Coronary artery (tissue), 2 donors: ENCODE measurements around the gene UFSP1.
"Not testable (repeated sequence)": the region's sequence is repeated elsewhere in the genome, so short reads cannot be mapped to it uniquely, and the experiment has no call there.

Experiments used
- DNase-seq: peaks from one replicate; pipeline ENCODE4 v3.0.0-alpha.2; 2017; ENCODE audit warnings: low spot score
- H3K27ac ChIP-seq, 2 donors: fragments of 200-600 bp; sonication (generic); one replicate each; pipeline ENCODE4 v1.5.1; 2016 to 2019
- H3K4me3 ChIP-seq: fragments of 200-600 bp; sonication (generic); 2 replicates; pipeline ENCODE4 v1.5.1; 2016; ENCODE audit warnings: mild to moderate bottlenecking, moderate library complexity
- TF ChIP-seq, protein P1 (sequence below): fragments of 200-600 bp; sonication (generic); IDR thresholded peaks from one replicate; pipeline ENCODE4 v1.5.1; 2019; ENCODE audit warnings: antibody characterized with exemption

Gene UFSP1

DNA sequence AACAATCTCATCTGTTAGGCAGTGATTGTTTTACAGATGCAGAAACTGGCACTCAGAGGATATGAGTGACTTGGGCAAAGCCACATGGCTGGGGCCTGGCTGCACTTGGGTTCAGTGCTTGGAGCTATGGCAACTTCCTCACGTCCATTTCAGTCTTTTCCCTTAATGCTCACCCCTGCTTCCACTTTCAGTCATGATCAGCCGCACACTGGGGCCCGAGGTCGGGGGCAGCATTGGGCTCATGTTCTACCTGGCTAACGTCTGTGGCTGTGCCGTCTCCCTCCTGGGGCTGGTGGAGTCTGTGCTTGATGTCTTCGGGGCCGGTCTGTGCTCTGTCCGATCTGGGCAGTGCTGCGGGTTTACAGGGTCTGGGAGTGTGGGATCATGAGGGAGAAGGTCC is 34.0 kb downstream of the UFSP1 start:
- no peak for DNase-seq
- Histone ChIP-seq H3K4me3 (no peak overlapping the region), H3K27ac (no peak overlapping the region)
- TF ChIP-seq, protein P1, sequence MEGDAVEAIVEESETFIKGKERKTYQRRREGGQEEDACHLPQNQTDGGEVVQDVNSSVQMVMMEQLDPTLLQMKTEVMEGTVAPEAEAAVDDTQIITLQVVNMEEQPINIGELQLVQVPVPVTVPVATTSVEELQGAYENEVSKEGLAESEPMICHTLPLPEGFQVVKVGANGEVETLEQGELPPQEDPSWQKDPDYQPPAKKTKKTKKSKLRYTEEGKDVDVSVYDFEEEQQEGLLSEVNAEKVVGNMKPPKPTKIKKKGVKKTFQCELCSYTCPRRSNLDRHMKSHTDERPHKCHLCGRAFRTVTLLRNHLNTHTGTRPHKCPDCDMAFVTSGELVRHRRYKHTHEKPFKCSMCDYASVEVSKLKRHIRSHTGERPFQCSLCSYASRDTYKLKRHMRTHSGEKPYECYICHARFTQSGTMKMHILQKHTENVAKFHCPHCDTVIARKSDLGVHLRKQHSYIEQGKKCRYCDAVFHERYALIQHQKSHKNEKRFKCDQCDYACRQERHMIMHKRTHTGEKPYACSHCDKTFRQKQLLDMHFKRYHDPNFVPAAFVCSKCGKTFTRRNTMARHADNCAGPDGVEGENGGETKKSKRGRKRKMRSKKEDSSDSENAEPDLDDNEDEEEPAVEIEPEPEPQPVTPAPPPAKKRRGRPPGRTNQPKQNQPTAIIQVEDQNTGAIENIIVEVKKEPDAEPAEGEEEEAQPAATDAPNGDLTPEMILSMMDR, result no peak

DNA sequence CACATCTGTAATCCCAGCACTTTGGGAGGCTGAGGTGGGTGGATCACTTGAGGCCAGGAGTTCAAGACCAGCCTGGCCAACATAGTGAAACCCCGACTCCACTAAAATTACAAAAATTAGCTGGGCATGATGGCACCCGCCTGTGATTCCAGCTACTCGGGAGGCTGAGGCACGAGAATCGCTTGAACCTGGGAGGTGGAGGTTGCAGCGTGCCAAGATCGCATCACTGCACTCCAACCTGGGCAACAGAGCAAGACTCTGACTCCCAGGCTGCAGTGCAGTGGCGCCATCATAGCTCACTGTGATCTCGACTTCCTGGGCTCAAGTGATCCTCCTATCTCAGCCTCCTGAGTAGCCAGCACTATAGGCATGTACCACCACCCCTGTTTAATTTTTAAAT is 34.6 kb downstream of the UFSP1 start:
- H3K4me3 ChIP-seq, DNase-seq, H3K27ac ChIP-seq: not testable (repeated sequence)

DNA sequence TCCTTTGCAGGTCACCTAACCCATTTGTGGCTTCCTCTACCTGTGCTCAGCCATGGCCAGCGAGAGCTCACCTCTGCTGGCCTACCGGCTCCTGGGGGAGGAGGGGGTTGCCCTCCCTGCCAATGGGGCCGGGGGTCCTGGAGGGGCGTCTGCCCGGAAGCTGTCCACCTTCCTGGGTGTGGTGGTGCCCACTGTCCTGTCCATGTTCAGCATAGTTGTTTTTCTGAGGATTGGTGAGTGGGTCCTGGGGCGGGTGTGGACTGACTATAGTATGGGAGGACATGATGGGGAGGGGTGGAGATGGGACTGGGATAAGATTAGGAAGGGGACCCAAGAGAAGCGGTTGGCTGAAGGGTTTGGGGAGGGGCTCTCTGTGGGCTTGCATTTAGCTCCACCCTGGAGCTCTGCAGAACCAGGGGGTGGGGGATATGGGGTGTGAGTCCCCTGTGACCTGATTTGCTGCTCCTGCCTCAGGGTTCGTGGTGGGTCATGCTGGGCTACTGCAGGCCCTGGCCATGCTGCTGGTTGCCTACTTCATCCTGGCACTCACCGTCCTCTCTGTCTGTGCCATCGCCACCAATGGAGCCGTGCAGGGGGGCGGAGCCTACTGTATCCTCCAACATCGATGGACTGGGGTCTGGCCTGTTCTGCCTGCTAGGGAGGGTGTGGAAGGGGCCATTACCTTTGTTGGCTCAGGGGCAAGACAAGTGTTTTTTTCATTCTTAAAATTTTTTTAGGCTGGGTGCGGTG is 35.2 kb downstream of the UFSP1 start:
- no peak for DNase-seq
- H3K27ac ChIP-seq, result no peak overlapping the region
- TF ChIP-seq, protein P1, result no peak
- no peak overlapping the region for H3K4me3 ChIP-seq

DNA sequence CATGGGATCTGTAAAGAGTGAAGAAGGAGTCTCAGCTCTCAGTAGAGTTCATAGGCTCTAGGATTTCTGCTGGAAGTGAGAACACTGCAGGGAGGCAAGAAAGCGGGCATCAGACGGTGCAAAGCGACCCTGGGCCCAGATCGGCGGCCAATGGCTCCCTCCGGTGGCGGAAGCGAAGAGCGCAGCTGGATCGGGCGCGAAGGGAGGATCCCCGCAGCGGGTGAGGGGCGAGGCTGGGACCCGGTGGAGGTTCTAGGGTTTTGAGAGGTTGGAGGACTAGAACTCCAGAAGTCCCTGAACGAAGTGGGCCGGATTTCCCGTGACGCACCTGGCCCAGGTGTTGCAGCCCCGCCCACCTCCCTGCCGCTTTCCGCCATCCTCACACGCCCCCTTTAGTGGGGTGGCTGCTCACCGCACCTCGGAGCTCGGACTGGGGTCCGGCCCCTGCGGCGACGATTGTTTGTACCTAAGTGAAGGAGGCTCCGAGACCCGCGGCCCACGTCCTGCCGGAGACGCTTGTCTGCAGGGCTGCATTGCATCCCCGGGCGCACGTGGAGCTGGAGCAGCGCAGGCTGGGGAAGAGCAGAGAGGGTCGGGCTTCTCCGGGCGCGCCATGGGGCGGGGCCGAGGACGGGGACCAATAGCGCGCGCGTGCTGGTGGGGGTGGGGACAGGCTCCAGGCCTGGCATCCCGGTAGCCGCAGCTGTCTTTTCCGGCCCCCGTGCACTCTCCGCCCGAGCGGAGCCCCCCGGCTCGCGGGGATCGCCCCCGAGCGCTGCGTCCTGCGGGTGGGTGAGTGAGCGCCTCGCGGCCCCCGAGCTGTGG is 37.3 kb downstream of the UFSP1 start, which contains the start of gene SLC12A9:
Gene SLC12A9, plus strand, starts transcription at position 666 of the 825 bp plus-strand sequence. CDS start 1,485 bp downstream, outside the sequence.
- peak; percentile 90 for DNase-seq
- peak within 1 kb of the TSS; percentile 34 to 91 for H3K27ac ChIP-seq
- H3K4me3 ChIP-seq, result peak within 1 kb of the TSS; percentile 94
- TF ChIP-seq, protein P1, result peak; percentile 87

DNA sequence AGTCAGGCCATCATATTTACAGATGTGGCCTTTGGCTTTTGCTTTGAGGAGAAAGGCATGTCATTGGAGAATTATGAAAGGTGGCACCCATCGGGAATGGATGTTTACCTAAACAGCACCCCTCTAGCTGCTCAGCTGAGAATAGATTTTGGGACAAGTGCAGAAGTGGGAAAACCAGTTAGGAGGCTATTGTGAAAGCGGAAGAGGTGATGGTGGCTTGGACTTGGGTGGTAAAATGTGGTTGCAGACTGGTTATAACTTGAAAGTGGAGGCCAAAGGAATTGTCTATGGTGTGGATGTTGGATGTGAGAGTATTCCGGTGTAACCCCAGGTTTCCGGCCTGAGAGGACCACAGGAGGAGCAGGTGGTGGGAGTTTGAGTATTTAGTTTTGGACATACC is 42.2 kb downstream of the UFSP1 start:
- H3K4me3 ChIP-seq, result no peak overlapping the region
- H3K27ac ChIP-seq, result no peak overlapping the region
- TF ChIP-seq, protein P1, result no peak
- no peak for DNase-seq

DNA sequence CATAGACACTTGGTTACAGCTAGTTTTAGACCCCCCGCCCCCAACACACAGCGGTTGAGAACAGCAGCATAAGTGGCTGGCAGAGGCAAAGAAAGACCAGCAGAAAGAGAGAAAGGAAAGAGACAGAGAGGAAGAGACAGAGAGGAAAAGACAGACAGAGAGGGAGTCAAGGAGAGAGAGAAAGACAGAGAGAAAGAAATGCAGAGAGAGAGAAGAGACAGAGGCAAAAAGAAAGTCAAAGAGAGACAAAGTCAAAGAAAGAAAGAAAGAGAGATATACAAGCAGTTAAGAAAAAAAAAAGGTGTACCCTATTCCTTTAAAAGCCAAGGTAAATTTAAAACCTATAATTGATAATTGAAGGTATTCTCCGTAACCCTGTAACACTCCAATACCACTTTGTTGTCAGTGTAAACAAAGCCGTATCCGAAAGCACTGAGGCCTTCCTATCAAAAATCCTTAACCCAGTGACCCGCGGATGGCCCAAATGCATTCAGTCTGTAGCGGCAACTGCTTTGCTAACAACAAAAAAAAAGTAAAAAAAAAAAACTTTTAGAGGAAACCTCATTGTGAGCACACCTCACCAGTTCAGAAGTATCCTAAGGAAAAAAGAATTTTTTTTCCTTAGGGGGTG is 48.9 kb downstream of the UFSP1 start:
- no peak for DNase-seq
- Histone ChIP-seq H3K4me3 (no peak overlapping the region), H3K27ac (no peak overlapping the region)
- TF ChIP-seq, protein P1, result no peak

DNA sequence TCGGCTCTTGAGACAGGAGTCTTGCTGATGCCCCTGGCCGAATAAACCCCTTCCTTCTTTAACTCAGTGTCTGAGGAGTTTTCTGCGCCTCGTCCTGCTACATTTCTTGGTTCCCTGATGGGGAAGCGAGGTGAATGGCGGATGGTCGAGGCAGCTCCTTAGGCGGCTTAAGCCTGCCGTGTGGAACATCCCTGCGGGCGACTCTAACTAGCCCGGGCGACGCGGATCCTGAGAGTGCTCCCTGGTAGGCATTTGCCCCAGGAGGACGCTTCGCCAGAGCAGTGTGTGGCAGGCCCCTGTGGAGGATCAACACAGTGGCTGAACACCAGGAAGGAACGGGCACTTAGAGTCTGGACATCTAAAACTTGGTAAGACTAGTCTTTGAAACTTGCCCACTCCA is 50.2 kb downstream of the UFSP1 start:
- TF ChIP-seq, protein P1, result no peak
- Histone ChIP-seq H3K27ac (no peak overlapping the region), H3K4me3 (no peak overlapping the region)
- no peak for DNase-seq
